Ishikawa (cell line): ENCODE data around the gene CHCHD3.

Experiments
- CEBPB ChIP-seq: IDR thresholded peaks from 2 replicates; pipeline ENCODE4 v1.6.1; 2012
- CREB1 ChIP-seq: IDR thresholded peaks from 2 replicates; pipeline ENCODE4 v1.6.1; 2012; ENCODE audit warnings: low read depth
- EGR1 ChIP-seq: IDR thresholded peaks from 2 replicates; pipeline ENCODE4 v1.6.1; 2012
- EP300 ChIP-seq: IDR thresholded peaks from 2 replicates; pipeline ENCODE4 v1.6.1; 2012; ENCODE audit warnings: borderline replicate concordance
- FOXM1 ChIP-seq: IDR thresholded peaks from 2 replicates; pipeline ENCODE4 v1.6.1; 2012; ENCODE audit warnings: low read depth, borderline replicate concordance
- NFIC ChIP-seq: IDR thresholded peaks from 2 replicates; pipeline ENCODE4 v1.6.1; 2012
- RAD21 ChIP-seq: IDR thresholded peaks from 2 replicates; pipeline ENCODE4 v1.6.1; 2012; ENCODE audit warnings: low read depth
- REST ChIP-seq: IDR thresholded peaks from 2 replicates; pipeline ENCODE4 v1.6.1; 2012; ENCODE audit warnings: low read depth, mild to moderate bottlenecking
- TAF1 ChIP-seq: IDR thresholded peaks from 2 replicates; pipeline ENCODE4 v1.6.1; 2012; ENCODE audit warnings: low read depth, mild to moderate bottlenecking
- TCF12 ChIP-seq: IDR thresholded peaks from 2 replicates; pipeline ENCODE4 v1.6.1; 2012; ENCODE audit warnings: low read depth
- TEAD4 ChIP-seq: IDR thresholded peaks from 2 replicates; pipeline ENCODE4 v1.6.1; 2012
- YY1 ChIP-seq: IDR thresholded peaks from 2 replicates; pipeline ENCODE4 v1.6.1; 2012; ENCODE audit warnings: low read depth
- ZBTB7A ChIP-seq: IDR thresholded peaks from 2 replicates; pipeline ENCODE4 v1.6.1; 2012; ENCODE audit warnings: low read depth
- TF ChIP-seq, protein P1 (sequence below): IDR thresholded peaks from 2 replicates; pipeline ENCODE4 v1.6.1; 2012
- TF ChIP-seq, protein P2 (sequence below): IDR thresholded peaks from 2 replicates; pipeline ENCODE4 v1.6.1; 2012

The CHCHD3 gene

GRCh38 chr7:133011746-133012145 is 70.1 kb downstream of the CHCHD3 start:
- TF ChIP-seq YY1, result no peak
- no peak for TF ChIP-seq RAD21
- TF ChIP-seq TEAD4, result no peak
- TF ChIP-seq TCF12, result no peak
- TF ChIP-seq, protein P1, sequence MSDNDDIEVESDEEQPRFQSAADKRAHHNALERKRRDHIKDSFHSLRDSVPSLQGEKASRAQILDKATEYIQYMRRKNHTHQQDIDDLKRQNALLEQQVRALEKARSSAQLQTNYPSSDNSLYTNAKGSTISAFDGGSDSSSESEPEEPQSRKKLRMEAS, result no peak

DNA sequence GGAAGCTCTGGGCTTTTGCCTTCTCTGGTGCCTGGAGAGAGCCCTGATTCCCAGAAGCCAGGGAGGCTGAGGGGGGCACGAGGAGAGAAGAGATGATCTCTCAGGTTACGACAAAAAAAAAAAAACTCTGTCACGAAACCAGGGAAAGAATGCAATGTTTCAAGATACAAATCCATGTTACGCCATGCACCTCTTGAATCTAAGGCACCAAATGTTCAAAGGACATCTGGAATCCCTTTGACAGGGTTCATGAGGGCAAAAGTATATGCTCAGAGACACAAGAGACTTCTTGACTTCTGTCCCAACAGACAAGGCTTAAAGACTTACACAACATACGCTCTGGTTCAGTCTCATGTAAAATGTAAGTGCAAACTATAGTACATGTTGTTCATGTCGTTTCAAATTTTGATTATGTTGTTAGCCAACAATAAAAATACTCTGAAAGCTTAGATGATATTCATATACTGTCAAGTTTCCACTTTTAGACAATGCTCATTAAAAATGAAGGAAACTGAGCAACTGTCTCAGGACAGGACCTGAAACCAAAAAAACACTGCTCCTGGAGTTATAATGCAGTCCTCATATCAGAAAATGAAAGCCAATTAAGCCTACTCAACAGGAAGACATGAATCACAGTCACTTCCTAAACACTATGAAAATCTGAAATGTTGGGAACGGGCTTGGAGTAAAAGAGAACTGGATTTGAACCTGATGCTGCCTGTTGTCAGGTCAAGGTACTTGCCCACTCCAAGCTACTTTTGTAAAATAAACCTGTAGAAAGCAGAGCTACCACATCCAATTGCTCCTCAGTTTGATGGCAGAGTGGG is 72.3 kb downstream of the CHCHD3 start:
- no peak for TF ChIP-seq YY1
- no peak for TF ChIP-seq CEBPB
- TF ChIP-seq EGR1, result no peak
- TF ChIP-seq NFIC, result no peak
- TF ChIP-seq EP300, result no peak
- TF ChIP-seq CREB1, result no peak
- TF ChIP-seq ZBTB7A, result no peak
- TF ChIP-seq REST, result no peak
- TF ChIP-seq RAD21, result no peak
- TF ChIP-seq, protein P1, result no peak
- TF ChIP-seq TCF12, result no peak
- TF ChIP-seq FOXM1, result no peak
- no peak for TF ChIP-seq TAF1
- no peak for TF ChIP-seq TEAD4
- TF ChIP-seq, protein P2, sequence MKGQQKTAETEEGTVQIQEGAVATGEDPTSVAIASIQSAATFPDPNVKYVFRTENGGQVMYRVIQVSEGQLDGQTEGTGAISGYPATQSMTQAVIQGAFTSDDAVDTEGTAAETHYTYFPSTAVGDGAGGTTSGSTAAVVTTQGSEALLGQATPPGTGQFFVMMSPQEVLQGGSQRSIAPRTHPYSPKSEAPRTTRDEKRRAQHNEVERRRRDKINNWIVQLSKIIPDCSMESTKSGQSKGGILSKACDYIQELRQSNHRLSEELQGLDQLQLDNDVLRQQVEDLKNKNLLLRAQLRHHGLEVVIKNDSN, result no peak

GRCh38 chr7:133007961-133008360 is 73.9 kb downstream of the CHCHD3 start:
- TF ChIP-seq NFIC (no peak), CREB1 (no peak), REST (no peak), ZBTB7A (no peak), YY1 (no peak), RAD21 (no peak), TEAD4 (no peak), CEBPB (no peak), EGR1 (no peak), TAF1 (no peak), TCF12 (no peak)
- TF ChIP-seq, protein P2, result no peak
- TF ChIP-seq, protein P1, result no peak

DNA sequence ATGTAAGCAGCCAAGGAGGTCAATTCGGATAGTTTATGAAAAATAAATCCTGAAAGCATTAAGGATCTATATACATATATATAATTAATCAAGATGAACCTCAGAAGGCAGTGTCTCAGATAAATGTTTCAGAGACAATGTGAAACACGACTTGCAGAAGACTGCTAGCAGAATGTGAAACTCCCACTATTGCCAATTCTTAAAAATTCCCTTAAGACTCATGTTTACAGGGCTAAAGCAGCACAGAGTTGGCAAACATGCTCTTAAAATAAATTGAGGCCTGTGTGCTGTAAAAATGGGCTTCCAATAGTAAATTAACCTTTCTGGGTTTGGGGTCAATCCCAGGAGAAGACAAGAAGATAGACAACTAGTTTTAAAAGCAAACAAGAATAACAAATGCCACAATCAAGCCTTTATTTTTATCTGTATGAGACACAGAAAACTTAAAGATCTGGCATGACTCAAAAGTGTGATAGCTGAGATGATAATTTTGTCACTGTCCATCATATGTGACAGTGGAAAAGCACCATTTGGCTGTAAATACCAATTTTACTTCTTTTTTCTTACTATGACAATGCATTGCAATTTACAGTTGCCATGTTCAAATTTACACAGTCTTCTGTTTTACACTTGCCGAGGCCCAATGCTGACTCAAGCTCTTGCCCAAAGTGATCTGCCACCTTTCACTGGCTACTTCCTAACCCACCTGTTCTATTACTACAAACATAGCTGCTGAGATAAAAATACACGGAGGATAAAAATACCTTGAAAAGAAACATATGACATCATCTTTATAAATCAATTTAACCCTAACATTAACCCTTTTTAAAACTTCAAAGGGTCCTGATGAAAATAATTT is 78.6 kb downstream of the CHCHD3 start:
- TF ChIP-seq CEBPB (no peak), ZBTB7A (no peak), TEAD4 (no peak), RAD21 (no peak), NFIC (no peak), YY1 (no peak), REST (no peak), FOXM1 (no peak), TAF1 (no peak)
- TF ChIP-seq, protein P1, result no peak
